ENCODE data around the gene ZNF184. TPM values are rescaled to one million over a fixed set of nuclear protein-coding genes. Genes with fewer than 3 reads are reported as not detected.

Gene ZNF184
- total and polyA plus RNA-seq, 9 of the 15 experiments (the other 6 are each of a cell fraction or from before 2014, with no cell fraction given), result 7.6 to 22.2 (median 12.8) TPM

- TF ChIP-seq, protein P1, sequence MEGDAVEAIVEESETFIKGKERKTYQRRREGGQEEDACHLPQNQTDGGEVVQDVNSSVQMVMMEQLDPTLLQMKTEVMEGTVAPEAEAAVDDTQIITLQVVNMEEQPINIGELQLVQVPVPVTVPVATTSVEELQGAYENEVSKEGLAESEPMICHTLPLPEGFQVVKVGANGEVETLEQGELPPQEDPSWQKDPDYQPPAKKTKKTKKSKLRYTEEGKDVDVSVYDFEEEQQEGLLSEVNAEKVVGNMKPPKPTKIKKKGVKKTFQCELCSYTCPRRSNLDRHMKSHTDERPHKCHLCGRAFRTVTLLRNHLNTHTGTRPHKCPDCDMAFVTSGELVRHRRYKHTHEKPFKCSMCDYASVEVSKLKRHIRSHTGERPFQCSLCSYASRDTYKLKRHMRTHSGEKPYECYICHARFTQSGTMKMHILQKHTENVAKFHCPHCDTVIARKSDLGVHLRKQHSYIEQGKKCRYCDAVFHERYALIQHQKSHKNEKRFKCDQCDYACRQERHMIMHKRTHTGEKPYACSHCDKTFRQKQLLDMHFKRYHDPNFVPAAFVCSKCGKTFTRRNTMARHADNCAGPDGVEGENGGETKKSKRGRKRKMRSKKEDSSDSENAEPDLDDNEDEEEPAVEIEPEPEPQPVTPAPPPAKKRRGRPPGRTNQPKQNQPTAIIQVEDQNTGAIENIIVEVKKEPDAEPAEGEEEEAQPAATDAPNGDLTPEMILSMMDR (IDR thresholded peaks at IDR 0.05 in 2 of 3, conservative IDR thresholded peaks at IDR 0.05 in 1 of 3; ENCODE audit: insufficient read depth in 2 of 3, low read depth in 1 of 3, low read length in 3 of 3), result peak; percentile 77 to 90 (median 86)
- TF ChIP-seq, protein P2, sequence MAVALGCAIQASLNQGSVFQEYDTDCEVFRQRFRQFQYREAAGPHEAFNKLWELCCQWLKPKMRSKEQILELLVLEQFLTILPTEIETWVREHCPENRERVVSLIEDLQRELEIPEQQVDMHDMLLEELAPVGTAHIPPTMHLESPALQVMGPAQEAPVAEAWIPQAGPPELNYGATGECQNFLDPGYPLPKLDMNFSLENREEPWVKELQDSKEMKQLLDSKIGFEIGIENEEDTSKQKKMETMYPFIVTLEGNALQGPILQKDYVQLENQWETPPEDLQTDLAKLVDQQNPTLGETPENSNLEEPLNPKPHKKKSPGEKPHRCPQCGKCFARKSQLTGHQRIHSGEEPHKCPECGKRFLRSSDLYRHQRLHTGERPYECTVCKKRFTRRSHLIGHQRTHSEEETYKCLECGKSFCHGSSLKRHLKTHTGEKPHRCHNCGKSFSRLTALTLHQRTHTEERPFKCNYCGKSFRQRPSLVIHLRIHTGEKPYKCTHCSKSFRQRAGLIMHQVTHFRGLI (CRISPR knock-in tag; IDR thresholded peaks at IDR 0.05), result no peak
- TF ChIP-seq ELF4 (CRISPR knock-in tag; IDR thresholded peaks at IDR 0.05) (no peak), RHOXF2B (CRISPR knock-in tag; conservative IDR thresholded peaks at IDR 0.05) (no peak), KDM1A (IDR thresholded peaks at IDR 0.05) (peak in 1 of 2 experiments; percentile 7; a peak in 1 of 4 replicates), PHB2 (IDR thresholded peaks at IDR 0.05; ENCODE audit: low read depth) (no peak), FOXA1 (IDR thresholded peaks at IDR 0.05; ENCODE audit: borderline replicate concordance) (no peak), GMEB1 (CRISPR knock-in tag; IDR thresholded peaks at IDR 0.05) (no peak), ZNF830 (CRISPR knock-in tag; IDR thresholded peaks at IDR 0.05) (no peak), FUS (optimal IDR thresholded peaks at IDR 0.05; ENCODE audit: low read depth, low read length) (no peak), ZNF232 (CRISPR knock-in tag; IDR thresholded peaks at IDR 0.05) (no peak), ZC3H4 (CRISPR knock-in tag; IDR thresholded peaks at IDR 0.05; ENCODE audit: borderline replicate concordance) (no peak), USF2 (CRISPR knock-in tag; IDR thresholded peaks at IDR 0.05) (no peak), ZNF668 (CRISPR knock-in tag; IDR thresholded peaks at IDR 0.05) (no peak), SETDB1 (IDR thresholded peaks at IDR 0.05; ENCODE audit: low read length) (no peak), TCF3 (CRISPR knock-in tag; IDR thresholded peaks at IDR 0.05) (peak; percentile 33; the same call in 1 of the 2 replicates), ZZZ3 (IDR thresholded peaks at IDR 0.05) (peak; percentile 56; the same call in 1 of the 2 replicates), CBX3 (IDR thresholded peaks at IDR 0.05; ENCODE audit: borderline replicate concordance in 1 of 2, low read length in 2 of 2) (peak in 1 of 2 experiments; percentile 54; a peak in 1 of 3 replicates)
These were observed 46.2 kb upstream of the ZNF184 start (continued) for GRCh38 chr6:27518881-27519795.

Measured in K562 (cell line).